Fibroblast of peridontal ligament (primary cell): Measurements from ENCODE around the gene PCGF1.

ENCODE experiments used
- DNase-seq: peaks from one replicate; pipeline ENCODE4 v3.0.0-alpha.2; 2010; ENCODE audit errors: extremely low read depth

Gene PCGF1

GRCh38 chr2:74507145-74507925, at the start of gene PCGF1:
Gene PCGF1 (minus strand): TSS chr2:74507695. CDS start chr2:74507668, 27 bp downstream.
- DNase-seq: peak; percentile 98

GRCh38 chr2:74556831-74557370, 49.4 kb upstream of the PCGF1 start:
- DNase-seq: no peak

GRCh38 chr2:74556159-74556558, 48.7 kb upstream of the PCGF1 start:
- no peak for DNase-seq

- DNase-seq: no peak
Observed at GRCh38 chr2:74555610-74556103, 48.2 kb upstream of the PCGF1 start.

- DNase-seq: no peak
Observed at GRCh38 chr2:74554820-74555531, 47.5 kb upstream of the PCGF1 start.

GRCh38 chr2:74553892-74554819, 46.7 kb upstream of the PCGF1 start, which contains the start of the genes DOK1 and LOXL3:
Gene DOK1 (plus strand): TSS chr2:74554720. CDS start chr2:74554755, 35 bp downstream.
Gene LOXL3 (minus strand): TSS chr2:74553942. CDS start chr2:74552634, 1,308 bp downstream.
- peak; percentile 93 for DNase-seq

- peak; percentile 31 for DNase-seq
Observed at GRCh38 chr2:74552914-74553811, 45.7 kb upstream of the PCGF1 start.

- no peak for DNase-seq
Observed at GRCh38 chr2:74551942-74552913, 44.7 kb upstream of the PCGF1 start.

GRCh38 chr2:74551530-74551929, 44.0 kb upstream of the PCGF1 start:
- no peak for DNase-seq

- DNase-seq: no peak
Observed at GRCh38 chr2:74550231-74550630, 42.7 kb upstream of the PCGF1 start.

- DNase-seq: no peak
Observed at GRCh38 chr2:74548900-74549826, 41.7 kb upstream of the PCGF1 start.

- peak; percentile 25 for DNase-seq
Observed at GRCh38 chr2:74548285-74548899, 40.9 kb upstream of the PCGF1 start.

- no peak for DNase-seq
Observed at GRCh38 chr2:74546004-74546403, 38.5 kb upstream of the PCGF1 start.

- no peak for DNase-seq
Observed at GRCh38 chr2:74544634-74545033, 37.1 kb upstream of the PCGF1 start.

- no peak for DNase-seq
Observed at GRCh38 chr2:74542978-74543377, 35.5 kb upstream of the PCGF1 start.

- DNase-seq: no peak
Observed at GRCh38 chr2:74540291-74540690, 32.8 kb upstream of the PCGF1 start.

GRCh38 chr2:74538881-74539339, 31.4 kb upstream of the PCGF1 start:
- no peak for DNase-seq
